GM21447 (cell line): ENCODE data around the gene ZSCAN16.
A peak's percentile ranks its signal among the peaks of the same experiment; 100 is the strongest.

ENCODE experiments used
- ATAC-seq: cut with Tn5 transposase; IDR thresholded peaks from one replicate; pipeline ENCODE4 v1.9.1; 2021; ENCODE audit not compliant: unreplicated experiment

The ZSCAN16 gene

DNA sequence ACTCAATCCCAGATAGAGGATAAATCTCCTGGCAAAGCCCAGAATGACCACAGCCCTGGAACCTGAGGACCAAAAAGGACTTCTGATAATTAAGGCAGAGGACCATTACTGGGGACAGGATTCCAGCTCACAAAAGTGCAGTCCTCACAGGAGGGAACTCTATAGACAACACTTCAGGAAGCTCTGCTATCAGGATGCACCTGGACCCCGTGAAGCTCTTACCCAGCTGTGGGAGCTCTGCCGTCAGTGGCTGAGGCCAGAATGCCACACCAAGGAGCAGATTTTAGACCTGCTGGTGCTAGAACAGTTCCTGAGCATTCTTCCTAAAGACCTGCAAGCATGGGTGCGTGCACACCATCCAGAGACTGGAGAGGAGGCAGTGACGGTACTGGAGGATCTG is 992 bp downstream of the ZSCAN16 start:
- ATAC-seq: no peak

DNA sequence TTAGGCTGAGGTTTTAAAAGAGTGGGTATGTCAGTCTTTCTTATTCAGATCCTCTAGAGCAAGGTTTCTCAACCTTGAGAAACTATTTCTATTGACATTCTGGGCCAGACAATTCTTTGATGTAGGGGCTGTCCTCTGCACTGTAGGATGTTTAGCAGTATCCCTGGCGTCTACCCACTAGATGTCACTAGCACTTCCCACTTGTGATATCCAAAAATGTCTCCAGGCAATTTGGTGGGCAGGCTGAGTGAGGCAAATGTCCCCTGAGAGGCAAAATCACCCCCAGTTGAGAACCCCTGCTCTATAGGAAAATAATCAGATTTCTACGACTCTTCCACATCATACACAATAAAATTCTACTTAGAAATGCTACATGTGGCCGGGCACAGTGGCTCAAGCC is 9.6 kb downstream of the ZSCAN16 start:
- no peak for ATAC-seq

DNA sequence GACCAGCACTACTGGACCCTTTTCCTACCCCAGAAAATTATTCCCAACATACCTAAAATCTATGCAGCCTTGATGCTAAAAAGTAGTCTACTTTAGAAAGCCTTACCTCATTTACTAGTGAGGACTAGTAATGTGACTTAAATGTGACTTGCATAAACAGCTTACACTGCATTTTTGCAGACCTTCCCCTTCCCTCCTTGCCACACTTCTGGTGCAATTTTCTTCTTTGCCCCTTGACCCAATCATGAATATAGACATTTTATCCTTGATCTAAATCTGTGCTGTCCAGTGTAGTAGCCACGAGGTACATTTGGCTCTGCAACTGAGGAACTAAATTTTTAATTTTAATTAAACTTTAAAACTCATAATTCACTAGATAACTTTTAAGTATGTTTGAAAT is 10.3 kb downstream of the ZSCAN16 start:
- ATAC-seq: no peak

GRCh38 chr6:28135393-28135792 is 11.0 kb downstream of the ZSCAN16 start:
- ATAC-seq: no peak

GRCh38 chr6:28136585-28137504 is 12.4 kb downstream of the ZSCAN16 start:
- peak; percentile 47 for ATAC-seq

DNA sequence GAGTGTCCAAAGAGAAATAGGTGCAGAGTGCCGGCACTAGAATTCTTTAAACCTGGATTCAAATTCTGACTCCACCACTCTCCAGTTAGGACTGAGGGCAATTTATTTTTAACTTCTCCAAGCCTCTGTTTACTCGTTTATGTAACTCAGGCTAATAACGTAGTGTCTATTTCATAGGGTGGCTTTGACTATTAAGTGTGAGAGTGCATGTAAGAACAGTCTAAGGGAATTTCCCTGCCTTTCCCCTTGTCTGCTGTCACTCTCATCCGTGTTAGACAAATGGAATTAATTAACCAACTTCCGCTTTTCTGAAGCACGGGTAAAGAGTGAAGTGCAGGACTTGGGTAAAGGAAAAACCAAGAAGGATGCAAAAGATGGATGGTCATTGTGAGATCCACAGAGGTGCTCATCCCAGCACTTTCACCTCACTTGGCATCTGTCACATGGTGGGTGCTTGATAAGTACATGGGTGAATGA is 13.1 kb downstream of the ZSCAN16 start:
- peak; percentile 36 for ATAC-seq

- no peak for ATAC-seq
Observed at GRCh38 chr6:28139860-28140543, 15.6 kb downstream of the ZSCAN16 start.

DNA sequence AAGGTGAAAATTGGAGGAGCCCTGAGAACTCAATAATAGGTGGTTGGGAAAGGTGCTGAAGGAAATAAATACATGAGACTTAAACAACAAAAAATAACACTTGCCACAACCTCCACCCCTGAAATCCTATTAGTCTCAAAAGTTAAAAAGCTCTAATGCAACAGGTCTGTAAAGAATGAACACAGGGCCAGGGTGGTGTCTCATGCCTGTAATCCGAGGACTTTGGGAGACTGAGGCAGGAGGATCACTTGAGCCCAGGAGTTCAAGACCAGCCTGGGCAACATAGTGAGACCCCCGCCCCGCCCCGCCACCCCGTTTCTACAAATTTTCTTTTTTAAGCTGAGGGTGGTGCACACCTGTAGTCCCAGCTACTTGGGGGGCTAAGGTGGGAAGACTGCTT is 16.2 kb downstream of the ZSCAN16 start:
- ATAC-seq: no peak

- peak; percentile 71 for ATAC-seq
Observed at GRCh38 chr6:28141500-28142329, 17.3 kb downstream of the ZSCAN16 start, which contains the start of gene ZKSCAN8. TSS of gene ZKSCAN8 (plus strand) at chr6:28141883. CDS start at chr6:28148408, 6,525 bp downstream.

DNA sequence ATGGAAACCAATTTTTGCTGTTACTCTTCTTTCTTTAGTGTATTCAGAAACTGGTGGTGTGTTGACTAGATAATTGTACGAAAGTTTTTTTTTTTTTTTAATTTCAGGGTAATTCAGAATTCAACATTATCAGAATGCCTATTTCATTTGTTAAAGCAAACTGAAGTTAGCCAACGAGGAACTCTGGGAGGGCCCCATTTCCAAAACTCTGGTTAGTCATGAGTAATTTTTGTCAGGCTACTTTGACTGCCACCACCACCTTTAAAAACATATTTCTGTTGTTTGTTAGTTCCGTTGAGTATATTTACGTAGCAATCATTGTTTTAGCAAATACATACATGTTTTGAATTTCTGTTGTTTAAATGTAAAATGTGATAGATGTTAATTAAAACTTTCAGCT is 18.0 kb downstream of the ZSCAN16 start:
- ATAC-seq: no peak

DNA sequence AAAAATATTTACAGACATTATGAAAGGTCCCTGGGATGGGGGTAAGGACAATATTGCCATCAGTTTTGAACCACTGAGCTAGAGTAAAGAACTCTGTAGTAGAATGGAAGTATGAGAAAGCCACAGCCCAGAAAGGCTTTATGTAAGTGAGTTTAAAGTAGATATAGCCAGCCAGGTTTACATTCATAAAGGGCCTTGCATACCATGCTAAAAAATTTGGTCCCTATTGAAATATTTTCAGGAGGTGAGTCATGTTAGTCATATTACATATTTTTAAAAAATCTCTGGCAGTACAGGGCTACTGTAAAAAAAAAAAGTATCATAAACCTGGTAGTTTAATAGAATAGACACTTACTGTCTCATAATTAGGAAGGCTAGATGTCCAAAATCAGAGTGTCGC is 20.8 kb downstream of the ZSCAN16 start:
- ATAC-seq: no peak

GRCh38 chr6:28152531-28152930 is 28.1 kb downstream of the ZSCAN16 start:
- no peak for ATAC-seq

- ATAC-seq: no peak
Observed at GRCh38 chr6:28153546-28153945, 29.1 kb downstream of the ZSCAN16 start.

DNA sequence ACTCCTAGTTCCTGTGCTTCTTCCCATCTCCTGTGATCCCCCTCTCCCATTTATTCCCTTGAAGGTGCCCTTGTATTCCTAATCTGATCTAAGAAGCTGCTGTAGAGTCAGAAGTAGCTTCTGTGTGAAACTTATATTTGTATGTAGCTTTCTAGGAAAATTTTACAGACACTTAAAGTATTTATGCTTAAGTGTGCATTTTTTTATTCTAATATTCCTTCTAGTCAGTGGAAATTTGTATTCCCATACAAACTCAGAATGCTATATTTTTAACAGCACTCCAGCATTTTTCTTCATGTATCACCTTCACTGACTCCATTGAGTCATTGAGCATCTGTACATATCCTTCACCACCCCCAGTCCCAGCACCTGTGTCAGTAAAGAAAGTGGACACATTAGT is 29.9 kb downstream of the ZSCAN16 start:
- ATAC-seq: no peak

DNA sequence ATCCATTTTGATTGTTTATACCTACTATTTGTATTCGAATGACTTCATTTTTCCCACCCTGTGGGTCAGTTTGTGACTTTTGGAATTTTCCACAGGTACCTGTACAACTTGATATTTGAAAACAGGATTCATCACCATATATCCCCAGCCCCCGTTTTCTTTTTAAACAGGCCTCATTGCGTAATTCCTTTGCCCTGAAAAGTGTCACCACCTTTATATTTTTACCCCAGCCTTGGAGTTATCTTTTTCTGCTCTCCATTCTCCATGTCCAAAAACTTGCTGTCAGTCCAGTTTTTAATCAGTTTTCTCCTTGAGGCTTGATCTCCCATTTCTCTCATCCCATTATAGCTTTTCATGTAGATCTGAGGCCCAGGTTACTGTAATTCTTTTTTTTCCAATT is 33.9 kb downstream of the ZSCAN16 start:
- no peak for ATAC-seq

GRCh38 chr6:28159029-28159607 is 34.7 kb downstream of the ZSCAN16 start:
- ATAC-seq: no peak

DNA sequence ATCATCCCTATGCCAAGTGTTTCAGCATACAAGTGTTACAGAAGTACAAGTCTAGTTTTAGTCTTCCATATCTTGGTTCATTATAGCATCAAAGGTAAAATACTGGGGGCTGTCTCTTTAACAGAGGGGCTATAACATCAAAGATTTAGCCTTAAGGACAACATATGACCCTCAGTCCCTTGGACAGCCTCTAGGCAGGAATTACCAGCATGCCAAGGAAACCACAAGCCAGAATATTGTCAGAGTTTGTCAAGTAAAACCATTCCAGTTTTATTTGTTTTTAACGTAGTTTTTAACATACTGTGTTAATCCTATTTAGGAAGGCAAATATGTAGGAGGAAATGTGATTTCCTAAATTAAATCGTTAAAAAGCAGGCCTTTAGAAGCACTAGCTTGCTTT is 35.8 kb downstream of the ZSCAN16 start:
- ATAC-seq: no peak

DNA sequence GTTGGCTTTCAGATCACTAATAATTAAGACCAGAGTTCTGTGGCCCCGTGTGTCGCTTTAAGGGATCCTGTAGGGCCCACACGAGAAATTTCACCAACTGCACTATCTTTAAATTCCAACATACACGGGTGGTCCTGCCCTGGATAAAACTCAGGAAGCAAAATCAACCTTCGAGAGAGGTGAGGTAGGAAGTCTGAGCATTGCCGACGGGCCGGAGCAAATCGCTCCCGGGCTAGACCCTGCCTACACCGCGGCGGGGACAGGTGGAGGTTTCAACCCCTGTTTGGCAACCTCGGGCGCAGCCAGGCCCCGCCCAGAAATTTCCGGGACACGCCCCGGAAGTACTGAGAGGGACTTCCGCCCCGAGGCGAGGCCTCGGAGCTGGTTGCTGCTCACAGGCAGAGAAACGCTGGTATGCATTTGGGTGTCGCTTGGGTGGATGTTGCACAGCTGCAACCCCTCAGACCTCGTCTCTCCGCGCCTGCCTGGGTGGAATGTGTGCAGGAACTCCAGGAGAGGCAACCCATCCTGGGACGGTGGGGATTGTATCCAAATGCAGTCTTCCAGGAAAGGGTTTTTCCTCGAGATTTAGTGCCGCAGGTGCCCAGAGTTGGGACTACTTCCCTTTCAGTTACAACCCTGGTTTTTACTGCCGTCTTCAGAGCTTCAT is 37.1 kb downstream of the ZSCAN16 start:
- ATAC-seq: peak; percentile 91

- no peak for ATAC-seq
Observed at GRCh38 chr6:28165563-28165962, 41.2 kb downstream of the ZSCAN16 start.

- no peak for ATAC-seq
Observed at GRCh38 chr6:28167068-28167467, 42.7 kb downstream of the ZSCAN16 start.
